Posterior cingulate gyrus (tissue), 11 donors: Measurements from ENCODE around the gene EPB41.
"Not testable (repeated sequence)": the region's sequence is repeated elsewhere in the genome, so short reads cannot be mapped to it uniquely, and the experiment has no call there.

Experiments used
- DNase-seq, 10 donors: peaks; one replicate each; pipeline versions ENCODE4 v3.0.0 to v3.0.0-alpha.2; 2020 to 2021; ENCODE audit warnings: mixed read lengths in 3 of 10
- intact Hi-C: fragments of 100-400 bp; cut with DNase I; formaldehyde crosslinking; loops from one replicate; pipeline ENCODE4 v1.15.1; 2023

EPB41 gene

DNA sequence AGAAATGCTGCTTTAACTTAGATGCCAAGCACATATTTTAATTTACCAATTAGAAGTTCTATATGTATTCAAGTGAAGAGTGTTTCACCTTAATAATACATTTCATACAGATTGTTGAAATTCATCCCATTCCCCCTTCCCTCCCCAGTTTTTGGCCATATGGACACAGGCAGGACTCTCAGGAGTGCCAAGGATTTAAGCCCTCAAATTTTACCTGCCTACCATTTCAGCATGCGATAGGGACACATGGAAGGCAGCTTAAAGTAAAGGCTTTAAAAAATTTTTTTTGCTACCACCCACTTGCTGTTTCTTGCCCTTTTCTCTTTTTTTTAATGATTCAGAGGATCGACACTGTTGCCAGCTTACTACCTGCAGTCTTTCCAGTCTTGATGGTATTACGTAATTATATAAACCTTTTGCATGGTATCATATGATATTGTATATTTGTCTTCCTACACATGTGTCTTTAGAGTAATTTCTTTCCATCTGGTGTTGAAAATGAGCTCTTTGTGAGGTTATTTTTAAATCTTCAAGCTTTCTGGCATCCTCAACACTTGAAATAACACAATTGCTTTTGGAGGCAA is 7.0 kb downstream of the EPB41 start:
- no peak for DNase-seq
- intact Hi-C loops = no loop called here

DNA sequence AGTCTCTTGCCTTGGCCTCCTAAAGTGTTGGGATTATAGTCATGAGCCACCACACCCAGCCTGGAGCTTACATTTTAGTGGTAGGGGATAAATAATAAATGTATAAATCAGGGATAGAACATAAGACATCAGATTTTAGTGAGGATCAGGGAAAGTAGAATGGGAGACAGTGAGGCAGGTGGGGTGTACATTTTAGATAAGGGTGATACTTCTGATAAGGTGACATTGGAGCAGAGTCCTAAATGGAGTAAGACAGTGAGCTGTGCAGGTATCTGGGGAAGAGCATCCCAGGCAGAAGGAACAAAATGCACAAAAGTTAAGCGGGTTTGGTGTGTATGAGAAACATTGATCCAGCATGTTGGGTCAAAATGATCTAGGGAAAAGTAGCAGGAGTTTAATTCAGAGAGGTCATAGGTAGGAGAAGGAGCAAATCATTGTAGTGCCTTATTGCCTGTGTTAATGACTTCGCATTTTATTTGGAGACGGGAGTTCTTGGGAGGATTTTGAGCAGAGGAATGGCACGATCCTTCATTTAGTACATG is 11.1 kb downstream of the EPB41 start:
- intact Hi-C loops = no loop called here

DNA sequence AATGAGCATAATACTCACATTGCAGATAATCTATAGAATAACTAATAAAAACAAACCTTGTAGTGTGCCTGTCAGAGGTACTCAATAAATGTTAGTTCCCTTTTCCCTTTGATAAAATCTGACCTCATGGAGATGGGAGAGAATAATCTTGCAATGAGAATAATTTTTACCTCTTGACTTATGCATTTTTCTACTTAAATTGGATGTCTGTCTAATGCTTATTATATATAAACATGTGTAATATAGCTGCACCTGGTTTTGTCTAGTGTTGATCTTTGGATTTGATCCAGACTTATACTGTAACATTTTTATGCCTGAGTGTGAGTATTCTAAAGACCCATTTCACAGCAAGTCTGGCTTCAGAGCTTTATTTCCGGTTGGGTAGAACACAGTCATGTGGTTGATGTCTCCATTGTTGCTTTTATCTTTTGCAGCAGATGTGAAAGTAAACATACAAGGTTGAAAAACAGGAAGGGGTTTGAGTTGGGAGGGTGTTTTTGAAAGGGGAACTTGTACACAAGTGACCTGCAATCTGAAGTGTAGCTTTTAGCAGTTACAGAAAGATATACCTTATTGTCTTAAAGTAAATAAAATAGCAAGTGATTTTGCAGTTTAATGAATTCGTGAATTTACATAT is 12.4 kb downstream of the EPB41 start:
- intact Hi-C loops = no loop called here
- no peak for DNase-seq

More for the DNA sequence above, 11.1 kb downstream of the EPB41 start:
- no peak for DNase-seq

DNA sequence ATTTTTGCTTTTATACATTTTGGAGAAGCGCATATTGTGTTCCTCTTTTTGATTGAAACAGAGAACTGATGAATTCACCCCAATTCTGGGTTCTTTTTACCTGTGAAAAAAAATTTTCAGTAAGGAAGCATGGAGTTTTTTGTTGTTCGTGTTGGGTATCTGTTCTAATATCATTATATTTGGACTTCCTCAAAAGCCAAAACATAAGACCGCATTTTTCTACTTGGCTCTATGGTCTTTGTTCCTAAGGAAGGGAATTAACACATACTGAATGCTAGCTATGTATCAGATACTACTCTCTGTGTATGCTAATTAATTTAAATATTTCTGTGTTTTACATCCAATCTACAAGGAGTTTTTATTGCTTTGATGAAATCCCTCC is 12.9 kb downstream of the EPB41 start:
- intact Hi-C loops = no loop called here
- no peak for DNase-seq

DNA sequence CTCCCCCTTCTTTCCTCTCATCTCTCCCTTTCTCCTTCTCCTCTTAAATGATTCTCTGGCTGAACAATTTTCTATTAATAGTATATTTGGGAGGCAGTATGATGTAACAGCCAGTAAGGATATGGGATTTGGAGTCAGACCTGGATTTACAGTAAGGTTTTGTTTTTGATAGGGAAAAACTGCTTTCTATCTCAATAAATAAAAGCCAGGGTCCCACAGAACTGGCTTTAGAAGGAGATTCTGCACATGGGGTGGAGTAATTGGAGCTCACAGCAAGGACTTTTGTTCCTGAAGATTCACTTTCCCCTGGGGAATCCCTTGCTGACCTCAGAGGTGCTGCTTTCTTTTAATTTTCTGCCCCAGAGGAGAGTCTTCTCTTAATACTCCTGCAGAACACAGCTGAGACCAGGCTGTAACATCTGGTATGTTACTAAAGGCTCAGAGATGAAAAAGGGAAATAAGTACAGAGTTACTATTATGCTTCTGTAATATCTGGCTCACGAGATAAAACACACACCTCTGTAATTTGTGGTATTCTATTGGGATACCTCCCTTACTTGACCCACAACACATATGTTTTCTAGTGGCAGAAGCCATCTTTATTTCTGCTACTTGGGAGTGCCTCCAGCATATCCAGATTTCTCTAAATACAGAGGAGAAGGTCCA is 13.4 kb downstream of the EPB41 start:
- DNase-seq = no peak
- intact Hi-C loops = no loop called here

DNA sequence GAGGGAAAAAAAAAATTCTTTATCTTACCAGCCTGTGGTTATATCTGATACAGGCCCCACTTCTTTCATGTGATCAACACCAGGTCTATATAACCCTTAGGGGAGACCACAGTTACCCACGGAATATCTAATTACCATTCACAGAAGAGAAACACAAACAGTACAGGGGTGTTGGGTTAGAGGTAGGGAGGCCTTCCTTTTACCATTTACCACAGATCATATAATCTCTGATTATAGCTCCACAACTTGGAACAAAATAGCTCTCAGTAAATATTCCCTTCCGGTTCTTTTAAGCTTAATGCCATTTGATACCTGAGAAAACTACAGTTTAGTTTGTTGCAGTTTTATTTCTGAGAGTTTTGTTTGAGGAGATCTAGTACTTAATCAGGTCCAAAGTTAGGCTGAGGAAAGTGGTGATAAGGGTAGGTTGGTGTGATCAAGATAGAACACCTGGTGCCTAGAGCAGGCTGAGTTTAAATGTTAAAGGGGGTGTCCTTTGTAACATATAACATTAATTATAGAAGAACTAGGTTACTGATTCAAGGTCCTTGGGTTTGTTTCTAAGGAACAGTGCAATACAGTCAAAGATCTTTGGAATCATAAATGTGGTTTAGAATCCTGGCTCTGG is 14.1 kb downstream of the EPB41 start:
- intact Hi-C loops = no loop called here
- no peak for DNase-seq

DNA sequence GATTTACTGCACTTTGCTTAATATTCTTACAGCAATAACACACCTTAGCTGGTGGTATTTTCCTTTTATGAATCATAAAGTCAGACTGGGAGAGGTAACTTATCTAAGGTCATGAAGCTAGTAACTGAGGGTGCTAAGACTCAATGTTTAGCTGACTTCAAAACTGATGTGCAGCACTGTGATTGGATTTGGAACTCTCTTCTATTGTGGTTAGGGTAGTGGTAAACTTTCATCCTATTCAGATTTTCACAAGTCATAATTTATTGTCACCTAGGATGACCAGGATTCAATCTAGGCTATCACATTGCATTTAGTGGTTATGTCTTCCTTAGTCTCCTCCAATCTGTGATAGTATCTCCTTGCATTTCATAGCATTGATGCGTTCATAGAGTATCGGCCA is 18.9 kb downstream of the EPB41 start:
- intact Hi-C loops = no loop called here
- no peak for DNase-seq

DNA sequence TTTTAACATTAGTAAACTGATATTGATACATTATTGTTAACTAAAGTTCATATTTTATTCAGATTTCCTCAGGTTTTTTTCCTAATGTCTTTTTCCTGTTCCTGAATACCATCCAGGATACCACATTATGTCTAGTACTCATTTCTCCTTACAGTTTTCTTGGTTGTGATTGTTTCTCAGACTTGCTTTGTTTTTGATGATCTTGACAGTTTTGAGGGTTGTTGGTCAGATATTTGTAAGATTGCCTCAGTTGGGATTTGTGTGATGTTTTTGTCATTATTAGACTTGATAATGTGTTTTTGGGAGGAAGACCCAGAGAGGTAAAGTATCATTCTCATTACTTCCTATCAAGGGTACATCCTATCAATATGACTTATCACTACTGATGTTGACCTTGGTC is 19.5 kb downstream of the EPB41 start:
- intact Hi-C loops = no loop called here
- DNase-seq = no peak

DNA sequence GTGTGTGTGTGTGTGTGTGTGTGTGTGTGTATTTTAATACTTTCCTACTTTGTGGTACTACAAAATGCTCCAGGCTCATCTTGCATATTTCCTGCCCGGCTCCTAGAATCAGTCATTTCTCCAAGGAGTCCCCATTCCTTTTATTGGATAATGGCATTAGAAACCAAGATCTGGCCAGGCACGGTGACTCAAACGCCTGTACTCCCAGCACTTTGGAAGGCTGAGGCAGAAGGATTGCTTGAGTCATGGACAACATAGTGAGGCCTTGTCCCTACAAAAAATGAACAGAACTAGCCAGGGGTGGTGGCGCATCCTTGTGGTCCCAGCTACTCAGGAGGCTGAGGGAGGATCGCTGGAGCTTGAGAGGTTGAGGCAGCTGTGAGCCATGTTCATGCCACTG is 20.3 kb downstream of the EPB41 start:
- no peak for DNase-seq
- intact Hi-C loops = no loop called here

DNA sequence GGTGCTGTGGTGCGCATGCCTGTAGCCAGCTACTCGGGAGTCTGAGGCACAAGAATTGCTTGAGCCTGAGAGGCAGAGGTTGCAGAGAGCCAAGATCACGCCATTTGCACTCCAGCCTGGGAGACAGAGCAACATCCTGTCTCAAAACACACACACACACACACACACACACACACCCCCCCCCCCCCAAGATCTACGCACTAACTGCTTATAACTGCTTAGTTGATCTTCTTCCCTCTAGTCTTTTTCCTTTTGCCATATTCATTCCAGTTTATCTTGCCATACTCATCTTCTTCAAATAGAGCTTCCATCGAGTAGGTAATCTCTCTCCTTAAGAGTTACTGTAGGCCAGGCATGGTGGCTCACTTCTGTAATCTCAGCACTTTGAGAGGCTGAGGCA is 20.9 kb downstream of the EPB41 start:
- no peak for DNase-seq
- intact Hi-C loops = no loop called here

DNA sequence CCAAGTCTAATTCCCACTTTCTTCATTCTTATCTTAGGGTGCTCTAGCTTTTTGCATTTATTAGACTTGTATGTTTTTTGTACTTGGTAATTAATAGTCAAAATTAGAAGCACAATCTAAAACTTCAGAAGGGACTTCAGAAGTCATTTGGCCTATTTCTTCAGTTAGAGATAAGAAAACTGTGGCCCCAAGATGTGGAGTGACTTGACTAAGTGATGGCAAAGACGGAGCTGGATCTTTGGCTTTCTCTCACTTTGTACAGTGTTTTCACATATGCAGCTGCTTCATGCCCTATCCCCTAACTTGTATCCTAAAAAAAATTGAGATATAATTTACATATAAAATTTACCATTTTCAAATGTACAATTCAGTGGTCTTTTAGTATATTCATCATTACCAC is 21.7 kb downstream of the EPB41 start:
- DNase-seq = no peak
- intact Hi-C loops = no loop called here

DNA sequence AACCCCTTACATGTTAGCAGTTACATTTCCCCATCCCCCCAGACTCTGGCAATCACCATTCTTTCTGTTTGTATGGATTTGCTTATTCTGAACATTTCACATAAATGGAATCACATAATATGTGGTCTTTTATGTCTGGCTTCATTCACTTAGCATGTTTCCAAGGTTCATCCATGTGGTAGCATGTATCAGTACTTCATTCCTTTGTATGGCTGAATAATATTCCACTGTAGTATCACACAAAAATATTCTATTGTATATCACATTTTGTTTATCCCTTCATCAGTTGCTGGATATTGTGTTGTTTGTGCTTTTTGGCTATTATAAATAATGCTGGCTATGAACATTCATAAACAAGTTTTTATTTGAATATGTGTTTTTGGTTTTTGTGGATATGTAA is 22.2 kb downstream of the EPB41 start:
- intact Hi-C loops = no loop called here
- DNase-seq = no peak

DNA sequence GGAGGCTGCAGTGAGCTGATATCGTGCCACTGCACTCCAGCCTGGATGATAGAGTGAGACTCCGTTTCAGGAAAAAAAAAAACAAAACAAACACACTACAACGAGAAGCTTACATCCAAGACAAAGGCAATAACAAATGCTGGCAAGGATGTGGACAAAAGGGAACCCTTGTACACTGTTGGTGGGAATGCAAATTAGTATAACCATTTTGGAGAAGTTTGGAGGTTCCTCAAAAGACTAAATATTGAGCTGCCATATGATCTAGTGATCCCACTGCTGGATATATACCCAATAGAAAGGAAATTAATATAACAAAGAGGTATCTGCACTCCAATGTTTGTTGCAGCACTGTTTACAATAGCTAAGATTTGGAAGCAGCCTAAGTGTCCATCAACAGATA is 29.2 kb downstream of the EPB41 start:
- intact Hi-C loops = not testable (repeated sequence)

DNA sequence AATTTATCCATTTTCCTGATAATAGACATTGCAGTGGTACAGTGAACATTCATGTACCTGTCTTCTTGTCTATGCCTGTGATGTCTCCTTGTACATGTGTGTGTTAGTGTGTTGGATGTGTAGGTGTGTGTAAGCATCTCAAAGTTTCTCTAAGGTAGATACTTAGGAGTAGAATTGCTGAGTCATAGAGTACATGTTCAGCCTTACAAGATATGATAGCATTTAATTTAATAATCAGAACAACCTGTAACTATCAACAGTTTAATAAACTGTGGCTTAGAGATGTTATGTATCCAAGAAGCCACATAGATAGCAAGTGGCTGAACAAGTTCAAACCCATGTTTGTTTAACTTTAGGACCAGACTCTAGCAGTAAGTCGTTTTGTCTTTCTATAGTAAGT is 35.6 kb downstream of the EPB41 start:
- no peak for DNase-seq
- intact Hi-C loops = no loop called here

More for the DNA sequence above, 29.2 kb downstream of the EPB41 start:
- DNase-seq = not testable (repeated sequence)

DNA sequence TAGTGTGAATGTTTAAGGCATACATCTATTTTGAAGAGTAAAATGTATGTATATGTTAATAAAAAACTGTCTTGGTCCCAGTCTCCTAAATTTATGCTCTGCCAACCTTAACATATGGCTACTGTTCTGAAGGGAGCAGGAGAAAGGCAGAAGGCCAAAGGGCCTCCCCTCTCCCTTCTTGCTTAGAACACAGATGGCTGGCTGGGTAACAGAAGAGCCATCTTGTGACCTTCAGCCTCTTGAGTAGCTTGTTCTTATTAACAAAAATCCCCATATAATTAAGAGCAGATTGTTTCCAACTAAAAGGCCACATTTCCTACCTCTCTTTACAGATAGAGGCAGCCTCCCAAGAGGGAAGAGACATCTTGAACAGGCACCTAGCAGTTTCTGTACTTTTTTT is 36.1 kb downstream of the EPB41 start:
- no peak for DNase-seq

DNA sequence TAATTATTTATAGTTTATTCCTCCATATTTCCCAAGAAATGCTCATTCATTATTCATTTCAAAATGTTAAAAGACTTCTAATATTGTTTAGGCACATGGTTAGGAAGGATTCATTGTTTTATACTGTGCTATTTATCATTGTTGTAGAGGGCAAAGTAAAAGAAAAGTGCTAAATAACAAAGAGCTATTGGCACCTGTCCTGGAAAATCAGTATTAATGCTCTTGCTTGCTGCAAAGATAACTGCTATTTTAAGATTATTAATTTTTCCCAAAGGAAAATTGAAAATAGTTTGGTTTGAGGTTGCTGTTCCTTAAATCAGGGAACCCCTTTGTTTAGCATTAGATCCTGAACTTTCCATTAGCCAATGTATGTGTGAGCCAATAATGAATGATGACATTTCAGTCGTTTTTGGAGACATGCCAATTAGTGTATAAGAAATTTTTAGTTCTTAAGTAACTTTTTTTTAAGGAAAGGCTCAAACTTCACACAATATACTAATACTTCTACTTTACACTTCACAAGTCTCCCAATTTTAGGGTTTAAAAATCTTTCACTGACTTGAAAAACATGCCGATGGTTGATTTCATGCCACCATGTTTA is 39.9 kb downstream of the EPB41 start:
- intact Hi-C loops = no loop called here

More for the DNA sequence above, 36.1 kb downstream of the EPB41 start:
- intact Hi-C loops = no loop called here

DNA sequence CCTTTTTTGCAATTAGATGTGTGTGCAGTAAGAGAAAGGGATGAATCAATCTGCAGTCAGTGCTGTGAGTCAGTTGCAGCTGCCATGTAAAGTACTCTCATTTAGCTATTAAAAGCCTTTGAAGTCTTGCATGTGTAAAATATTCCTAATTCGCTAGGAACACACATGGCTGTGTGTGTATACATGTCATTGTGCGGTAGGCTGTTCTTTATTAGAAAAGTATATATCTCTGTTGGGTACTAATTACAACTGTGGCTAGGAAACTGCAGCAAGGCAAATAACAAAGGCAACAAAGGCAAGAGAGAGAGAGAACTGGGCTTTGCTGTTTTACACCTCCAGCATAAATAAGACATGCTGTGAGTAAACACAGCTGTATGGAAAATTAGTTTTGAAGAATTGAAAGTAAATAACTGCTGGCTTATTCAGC is 41.7 kb downstream of the EPB41 start:
- DNase-seq = no peak
- intact Hi-C loops = no loop called here

More for the DNA sequence above, 39.9 kb downstream of the EPB41 start:
- DNase-seq = no peak

DNA sequence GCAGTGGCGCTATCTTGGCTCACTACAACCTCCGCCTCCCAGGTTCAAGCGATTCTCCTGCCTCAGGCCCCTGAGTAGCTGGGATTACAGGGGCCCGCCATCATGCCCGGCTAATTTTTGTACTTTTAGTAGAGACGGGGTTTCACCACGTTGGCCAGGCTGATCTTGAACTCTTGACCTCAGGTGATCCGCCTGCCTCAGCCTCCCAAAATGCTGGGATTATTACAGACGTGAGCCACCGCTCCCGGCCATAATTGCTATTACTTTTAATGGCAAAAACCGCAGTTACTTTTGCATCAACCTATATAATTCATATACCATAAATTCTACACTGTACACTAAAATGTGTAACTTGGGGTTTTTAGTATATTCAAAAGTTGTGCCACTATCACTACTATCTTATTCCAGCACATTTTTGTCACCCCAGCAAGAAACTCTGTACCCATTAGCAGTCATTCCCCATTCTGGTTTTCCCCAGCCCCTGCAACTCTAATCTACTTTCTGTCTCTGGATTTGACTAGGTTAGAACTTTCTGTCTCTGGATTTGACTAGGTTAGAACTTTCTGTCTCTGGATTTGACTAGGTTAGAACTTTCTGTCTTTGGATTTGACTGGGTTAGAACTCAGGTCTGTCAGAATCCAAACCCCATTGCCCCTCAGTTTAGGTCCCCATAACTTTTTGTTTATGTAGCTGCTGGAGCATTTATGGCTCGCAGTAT is 47.9 kb downstream of the EPB41 start:
- DNase-seq, intact Hi-C loops: not testable (repeated sequence)

DNA sequence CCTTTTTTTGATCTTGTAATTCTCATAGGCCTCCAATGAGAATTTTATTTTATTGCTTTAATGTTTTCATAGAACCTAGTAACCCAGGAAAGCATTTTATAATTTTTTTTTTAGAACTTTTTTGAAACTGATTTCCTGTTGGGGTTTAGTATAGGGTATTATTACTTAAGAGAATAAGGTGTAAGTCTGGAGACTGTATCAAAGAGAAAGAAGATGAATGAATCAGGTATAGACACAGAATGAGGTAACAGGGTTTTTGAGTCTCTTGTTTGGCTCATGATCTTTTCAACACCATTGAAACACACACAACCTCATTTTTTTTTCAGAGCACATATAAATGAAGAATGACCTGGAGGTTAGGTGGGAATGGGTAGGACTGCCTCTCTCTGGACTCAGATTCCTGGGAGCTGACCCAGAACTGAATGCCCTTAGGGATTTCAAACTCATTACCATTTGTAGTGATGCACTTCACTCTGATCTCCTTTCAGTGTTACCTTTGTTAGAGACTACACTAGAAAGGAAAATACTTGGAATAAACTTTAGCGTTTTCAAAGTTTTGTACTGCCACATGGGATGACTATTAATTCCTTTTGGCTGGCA is 51.0 kb downstream of the EPB41 start:
- no peak for DNase-seq
- intact Hi-C loops = no loop called here

DNA sequence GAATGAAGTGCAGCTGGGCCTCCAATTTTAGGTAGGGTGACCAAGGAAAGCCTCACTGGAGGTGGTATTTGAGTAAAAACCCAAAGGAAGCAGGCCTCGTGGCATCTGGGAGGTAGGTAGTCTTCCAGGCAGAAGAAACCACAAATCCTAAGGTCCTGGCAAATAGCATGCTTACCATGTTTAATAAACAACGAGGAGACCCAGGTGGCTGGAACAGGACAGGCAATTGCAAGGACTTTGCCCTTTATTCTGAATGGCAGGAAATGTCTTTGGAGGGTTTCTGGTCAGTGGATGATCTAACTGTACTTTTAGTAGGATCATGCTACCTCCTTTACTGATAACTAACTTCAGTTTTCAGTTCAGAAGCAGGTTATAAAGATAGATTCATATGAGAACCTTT is 52.2 kb downstream of the EPB41 start:
- no peak for DNase-seq
- intact Hi-C loops = no loop called here
